ENCODE measurements around the gene RBBP4.
A peak's percentile ranks its signal among the peaks of the same experiment; 100 is the strongest.
"Not testable (repeated sequence)": the region's sequence is repeated elsewhere in the genome, so short reads cannot be mapped to it uniquely, and the experiment has no call there.

RBBP4 gene

DNA sequence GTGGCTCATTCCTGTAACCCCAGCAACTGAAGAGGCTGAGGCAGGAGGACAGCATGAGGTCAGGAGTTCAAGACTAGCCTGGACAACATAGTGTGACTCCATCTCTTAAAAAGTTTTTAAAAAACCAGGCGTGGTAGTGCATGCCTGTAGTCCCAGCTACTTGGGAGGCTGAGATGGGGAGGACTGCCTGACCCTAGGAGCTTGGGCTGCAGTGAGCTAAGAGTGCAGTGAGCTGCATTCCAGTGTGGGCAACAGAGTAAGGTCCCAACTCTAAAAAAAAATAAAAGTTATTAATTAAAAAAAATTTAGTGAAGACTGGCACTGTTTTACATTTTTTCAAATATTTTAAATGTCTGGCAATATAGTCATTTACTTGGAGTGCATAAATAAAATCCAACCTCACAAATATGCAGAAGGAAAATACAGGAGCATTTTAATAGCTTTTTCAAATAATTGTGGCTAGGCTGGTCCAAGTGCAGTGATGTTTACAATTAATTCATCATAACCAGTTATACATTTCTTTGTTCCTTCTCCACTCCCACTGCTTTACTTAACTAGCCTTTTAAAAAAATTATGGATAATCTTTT, 11.4 kb upstream of the RBBP4 start:
- no peak for TF ChIP-seq CTCF (IDR thresholded peaks at IDR 0.05; ENCODE audit: low read depth, low read length, missing control alignments)
- no peak for DNase-seq (ENCODE audit: low read depth)
- in situ Hi-C loops (cut with HindIII; ENCODE audit: low sequenced_read_pairs) = no loop called here
- H3K4me3 ChIP-seq (ENCODE audit: low read depth, low read length) = no peak overlapping the region

DNA sequence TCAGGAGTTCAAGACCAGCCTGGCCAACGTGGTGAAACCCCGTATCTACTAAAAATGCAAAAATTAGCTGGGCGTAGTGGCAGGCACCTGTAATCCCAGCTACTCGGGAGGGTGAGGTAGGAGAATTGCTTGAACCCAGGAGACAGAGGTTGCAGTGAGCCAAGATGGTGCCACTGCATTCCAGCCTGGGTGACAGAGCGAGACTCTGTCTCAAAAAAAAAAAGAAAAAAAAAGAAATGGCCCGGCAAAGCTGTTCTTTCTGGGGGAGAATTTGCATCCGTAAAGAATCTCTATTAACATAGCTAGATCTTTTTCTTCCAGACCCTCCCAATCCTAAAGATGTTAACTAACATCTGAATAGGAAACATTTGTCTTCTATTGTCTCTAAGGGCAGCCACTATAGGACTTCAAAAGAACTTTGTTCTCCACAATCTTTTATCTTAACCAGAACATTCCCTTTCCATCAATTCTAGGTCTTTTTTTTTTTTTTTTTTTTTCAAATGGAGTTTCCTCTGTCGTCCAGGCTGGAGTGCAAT, 8.6 kb upstream of the RBBP4 start:
- DNase-seq (ENCODE audit: low read depth); H3K4me3 ChIP-seq (ENCODE audit: low read depth, low read length); in situ Hi-C loops (cut with HindIII; ENCODE audit: low sequenced_read_pairs): not testable (repeated sequence)

DNA sequence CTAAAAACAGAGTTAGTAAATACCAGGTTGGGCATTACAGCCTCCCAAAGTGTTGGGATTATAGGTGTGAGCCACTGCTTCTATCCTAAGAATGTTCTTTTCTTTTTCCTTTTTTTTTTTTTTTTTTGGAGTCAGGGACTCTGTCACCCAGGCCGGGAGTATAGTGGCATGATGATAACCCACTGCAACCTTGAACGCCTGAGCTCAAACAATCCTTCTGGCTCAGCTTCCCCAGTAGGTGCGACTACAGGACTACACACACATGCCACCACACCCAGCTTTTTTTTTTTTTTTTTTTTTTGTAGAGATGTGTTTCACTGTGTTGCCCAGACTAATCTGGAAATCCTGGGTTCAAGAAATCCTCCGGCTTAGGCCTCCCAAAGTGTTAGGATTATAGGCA, 6.6 kb upstream of the RBBP4 start:
- no peak for TF ChIP-seq CTCF (IDR thresholded peaks at IDR 0.05; ENCODE audit: low read depth, low read length, missing control alignments)
- no peak overlapping the region for H3K4me3 ChIP-seq (ENCODE audit: low read depth, low read length)
- in situ Hi-C loops (cut with HindIII; ENCODE audit: low sequenced_read_pairs) = no loop called here
- DNase-seq (ENCODE audit: low read depth) = no peak

- TF ChIP-seq CTCF (IDR thresholded peaks at IDR 0.05; ENCODE audit: low read depth, low read length, missing control alignments) = no peak
- in situ Hi-C loops (cut with HindIII; ENCODE audit: low sequenced_read_pairs) = no loop called here
- no peak for DNase-seq (ENCODE audit: low read depth)
- H3K4me3 ChIP-seq (ENCODE audit: low read depth, low read length) = no peak overlapping the region
These were observed 3.5 kb upstream of the RBBP4 start for GRCh38 chr1:32647308-32648134.

GRCh38 chr1:32650248-32650751, 708 bp upstream of the RBBP4 start, which contains the start of gene ZBTB8OS:
Gene ZBTB8OS, minus strand, starts transcription at chr1:32650550. Its CDS starts 21 bp downstream, at chr1:32650529.
- in situ Hi-C loops (cut with HindIII; ENCODE audit: low sequenced_read_pairs) = no loop called here
- peak within 1 kb of the TSS; percentile 87 for H3K4me3 ChIP-seq (ENCODE audit: low read depth, low read length)
- no peak for TF ChIP-seq CTCF (IDR thresholded peaks at IDR 0.05; ENCODE audit: low read depth, low read length, missing control alignments)
- DNase-seq (ENCODE audit: low read depth) = peak; percentile 82

GRCh38 chr1:32651461-32652073, 559 bp downstream of the RBBP4 start:
- DNase-seq (ENCODE audit: low read depth) = no peak
- in situ Hi-C loops (cut with HindIII; ENCODE audit: low sequenced_read_pairs) = no loop called here
- TF ChIP-seq CTCF (IDR thresholded peaks at IDR 0.05; ENCODE audit: low read depth, low read length, missing control alignments) = no peak
- H3K4me3 ChIP-seq (ENCODE audit: low read depth, low read length) = peak overlapping the region; percentile 87

Measured in astrocyte of the cerebellum (primary cell).